Activated T-cell treated with anti-CD3 and anti-CD28 coated beads for 48 hours (primary cell): Measurements from ENCODE around the gene FRAT2.
"Not testable (repeated sequence)": the region's sequence is repeated elsewhere in the genome, so short reads cannot be mapped to it uniquely, and the experiment has no call there.

Source experiments
- DNase-seq: peaks from one replicate; pipeline ENCODE4 v3.0.0-alpha.2; 2020; ENCODE audit warnings: low read depth

The FRAT2 gene

DNA sequence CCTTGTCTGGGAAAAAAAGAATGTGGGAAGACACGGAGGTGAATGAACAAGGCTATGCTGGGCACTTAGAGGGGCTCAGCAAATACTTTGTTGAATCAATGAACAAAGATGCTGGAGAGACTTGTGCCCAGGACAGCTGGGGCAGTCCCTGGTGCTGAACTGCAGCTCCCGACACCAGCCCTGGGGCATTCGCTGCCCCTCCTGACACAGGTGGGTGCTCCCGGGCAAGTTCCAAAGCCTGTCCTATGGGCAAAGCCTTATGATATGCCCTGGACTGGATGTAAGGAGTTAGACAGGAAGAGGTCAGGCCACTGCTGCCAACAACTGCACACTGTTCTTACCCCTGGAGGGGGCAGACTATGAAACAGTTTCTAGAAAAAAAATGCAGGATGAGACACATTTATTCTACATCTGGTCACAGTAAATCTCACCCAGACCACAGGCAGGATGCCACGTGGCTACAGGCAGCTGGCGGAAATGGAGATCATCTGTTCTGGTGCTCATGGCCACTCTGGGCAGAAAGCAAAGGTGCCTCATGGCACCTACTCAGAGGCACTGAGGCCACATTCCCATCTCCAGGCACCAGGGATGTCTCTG lies 21.9 kb upstream of the FRAT2 start:
- no peak for DNase-seq

DNA sequence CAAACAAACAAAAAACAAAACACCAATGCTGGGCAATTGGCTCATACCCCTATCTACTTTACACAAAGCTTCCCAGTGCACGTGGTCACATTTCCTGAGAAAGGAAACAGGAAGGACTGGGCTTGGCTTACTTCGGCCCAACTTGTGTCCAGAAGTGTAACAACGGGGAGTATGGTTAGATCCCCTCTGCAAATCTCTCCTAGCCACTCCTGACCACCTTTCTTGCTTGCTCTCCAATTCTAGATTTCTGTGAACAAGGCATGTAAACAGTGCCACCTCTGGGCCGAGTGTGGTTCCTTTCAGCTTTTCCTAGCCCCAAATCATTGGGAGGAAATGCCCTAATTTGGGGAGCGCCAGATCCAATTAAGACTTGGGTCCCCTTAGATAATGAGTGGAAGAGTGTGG lies 21.0 kb upstream of the FRAT2 start:
- no peak for DNase-seq

DNA sequence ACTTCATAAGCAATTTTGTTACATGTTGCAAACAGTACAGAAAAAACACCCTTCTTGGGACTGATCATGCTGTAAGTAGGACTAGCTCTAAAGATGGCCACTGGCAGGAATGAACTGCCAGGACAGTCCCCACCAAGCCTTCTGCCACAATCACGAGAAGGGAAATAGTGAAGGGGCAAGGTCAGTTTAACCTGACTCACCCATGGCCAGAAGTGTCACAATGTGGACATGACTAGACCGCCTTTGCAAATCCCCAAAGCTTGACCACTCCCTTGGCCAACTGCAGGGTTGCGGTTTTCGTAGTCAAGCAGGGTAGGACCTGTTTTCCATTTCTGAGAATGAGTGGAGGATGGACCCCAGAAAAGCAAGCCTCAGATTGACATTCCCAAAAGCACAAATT lies 19.4 kb upstream of the FRAT2 start:
- no peak for DNase-seq

DNA sequence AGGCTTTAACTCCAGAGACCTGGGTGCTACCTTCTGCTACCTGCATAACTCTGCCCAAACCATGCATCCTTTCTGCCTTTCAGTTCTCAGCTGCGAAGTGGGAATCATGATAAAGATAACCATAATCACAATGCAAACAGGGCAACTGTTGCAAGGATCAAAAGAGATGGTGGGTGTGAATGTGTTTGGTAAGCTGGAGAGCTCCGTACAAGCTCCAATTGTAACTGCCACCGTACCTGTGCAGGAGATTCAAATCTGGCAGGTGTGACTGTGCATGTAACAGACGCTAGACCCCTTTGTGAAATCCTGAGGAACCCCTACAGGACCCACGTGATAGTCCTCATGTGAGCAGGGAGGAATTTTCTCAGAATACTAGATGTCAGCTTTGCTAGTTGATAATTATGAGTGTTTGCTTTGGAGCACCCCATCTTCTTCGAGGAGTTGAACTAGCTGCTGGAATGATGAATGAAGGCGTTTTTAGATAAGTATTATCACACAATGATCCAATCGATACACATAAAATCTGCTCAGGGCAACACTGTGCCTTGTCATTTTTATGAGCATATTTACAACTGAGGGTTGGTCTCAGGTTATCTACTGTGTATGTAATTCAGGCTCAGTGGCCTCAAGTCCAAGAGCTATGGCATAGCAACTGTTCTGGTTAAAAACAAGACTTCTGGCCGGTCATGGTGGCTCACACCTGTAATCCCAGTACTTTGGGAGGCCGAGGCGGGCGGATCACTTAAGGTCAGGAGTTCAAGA lies 15.4 kb upstream of the FRAT2 start:
- no peak for DNase-seq

DNA sequence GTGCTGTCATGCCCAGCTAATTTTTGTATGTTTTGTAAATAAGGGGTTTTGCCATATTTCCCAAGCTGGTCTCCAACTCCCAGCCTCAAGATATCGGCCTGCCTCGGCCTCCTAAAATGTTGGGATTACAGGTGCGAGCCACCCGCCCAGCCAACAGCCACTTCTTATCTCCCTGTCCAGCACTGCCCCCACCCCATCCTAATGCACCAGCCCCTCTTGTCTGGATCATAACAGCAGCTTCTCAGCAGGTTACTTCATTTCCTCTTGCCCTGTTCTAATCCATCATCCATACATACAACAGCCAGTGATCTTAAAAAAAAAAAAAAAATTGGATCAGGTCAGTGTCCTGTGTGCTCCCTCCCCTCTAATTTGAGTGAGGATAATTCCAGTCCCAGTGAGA lies 12.8 kb upstream of the FRAT2 start:
- no peak for DNase-seq

DNA sequence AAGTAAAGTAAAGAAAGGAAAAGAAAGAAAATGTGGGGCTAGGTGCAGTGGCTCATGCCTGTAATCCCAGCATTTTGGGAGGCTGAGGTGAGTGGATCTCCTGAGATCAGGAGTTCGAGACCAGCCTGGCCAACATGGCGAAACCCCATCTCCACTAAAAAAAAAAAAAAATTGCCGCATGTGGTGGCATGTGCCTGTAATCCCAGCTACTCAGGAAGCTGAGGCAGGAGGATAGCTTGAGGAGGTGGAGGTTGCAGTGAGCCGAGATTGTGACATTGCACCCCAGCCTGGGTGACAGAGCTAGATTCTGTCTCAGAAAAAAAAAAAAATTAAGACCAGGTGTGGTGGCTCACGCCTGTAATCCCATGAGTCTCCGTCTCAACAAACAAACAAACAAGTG lies 9.1 kb upstream of the FRAT2 start:
- DNase-seq: not testable (repeated sequence)

DNA sequence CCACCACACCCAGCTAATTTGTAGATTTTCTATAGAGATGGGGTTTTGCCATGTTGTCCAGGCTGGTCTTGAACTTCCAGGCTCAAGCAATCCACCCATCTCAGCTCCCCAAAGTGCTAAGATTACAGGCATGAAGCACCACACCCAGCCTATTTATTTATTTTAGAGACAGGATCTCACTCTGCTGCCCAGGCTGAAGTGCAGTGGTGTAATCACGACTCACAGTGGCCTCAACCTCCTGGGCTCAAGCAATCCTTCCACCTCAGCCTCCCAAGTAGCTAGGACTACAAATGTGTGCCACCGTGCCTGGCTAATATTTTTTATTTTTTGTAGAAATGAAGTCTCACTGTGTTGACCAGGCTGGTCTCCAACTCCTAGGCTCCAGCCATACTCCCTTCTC lies 6.9 kb upstream of the FRAT2 start:
- no peak for DNase-seq

DNA sequence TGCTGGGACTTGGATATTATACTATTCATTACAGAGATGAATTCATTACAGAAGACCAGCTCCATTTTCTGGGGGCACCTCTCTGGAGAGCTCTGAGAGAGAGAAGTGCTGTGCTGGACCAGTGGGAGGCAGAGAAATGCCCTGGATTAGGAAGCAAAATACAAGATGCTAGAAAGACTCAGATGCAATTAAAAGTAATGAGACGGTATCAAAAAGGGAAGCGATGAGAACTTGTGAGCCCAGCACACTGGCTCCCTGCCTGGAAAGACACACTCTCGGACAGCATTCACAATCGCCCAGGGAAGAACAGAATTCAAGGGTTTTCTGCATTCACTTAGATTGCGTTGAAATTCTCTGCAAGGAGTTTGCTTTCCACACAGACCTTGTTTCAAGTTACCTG lies 3.5 kb upstream of the FRAT2 start:
- DNase-seq: no peak

DNA sequence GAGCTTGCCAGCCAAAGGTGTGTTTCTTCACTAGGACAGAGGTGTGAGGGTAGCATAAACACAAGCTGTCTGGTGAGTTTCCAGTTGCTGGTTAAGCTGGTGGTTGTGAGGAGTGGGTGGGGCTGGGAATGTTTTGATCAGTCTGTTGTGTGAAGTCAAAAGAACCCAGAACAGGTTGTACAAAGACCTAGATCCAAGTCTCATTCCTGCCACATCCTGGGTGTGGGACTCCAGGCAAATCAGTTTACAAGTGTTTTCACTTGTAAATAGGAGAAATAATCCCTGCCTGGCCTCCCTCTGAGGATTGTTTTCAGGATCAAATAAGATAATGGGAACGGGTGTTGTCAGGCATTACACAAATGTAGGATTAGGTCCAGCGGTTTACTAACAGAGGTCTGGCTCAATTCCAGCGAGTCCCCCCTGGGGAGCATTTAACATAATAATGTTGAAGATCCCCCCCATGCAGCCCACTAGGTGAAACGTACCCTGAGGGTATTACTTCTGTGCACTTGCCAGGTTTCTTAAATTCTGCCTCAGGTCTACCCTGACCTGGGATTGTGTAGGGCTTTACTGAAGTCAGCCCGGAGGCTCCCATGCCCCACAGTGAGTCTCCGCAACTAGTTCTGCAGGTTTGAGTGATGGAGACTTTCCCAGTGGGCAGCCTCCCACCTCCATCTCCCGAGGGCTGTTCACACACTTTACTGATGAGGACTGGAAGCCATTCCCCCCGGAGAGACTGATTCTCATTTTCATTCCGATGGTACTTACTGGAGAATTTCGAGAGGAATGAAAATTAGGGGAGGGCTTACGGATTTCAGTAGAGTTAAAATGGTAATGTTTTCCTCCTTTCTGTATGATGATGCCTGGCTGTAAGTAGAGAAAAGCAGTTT lies 2.7 kb upstream of the FRAT2 start:
- no peak for DNase-seq

DNA sequence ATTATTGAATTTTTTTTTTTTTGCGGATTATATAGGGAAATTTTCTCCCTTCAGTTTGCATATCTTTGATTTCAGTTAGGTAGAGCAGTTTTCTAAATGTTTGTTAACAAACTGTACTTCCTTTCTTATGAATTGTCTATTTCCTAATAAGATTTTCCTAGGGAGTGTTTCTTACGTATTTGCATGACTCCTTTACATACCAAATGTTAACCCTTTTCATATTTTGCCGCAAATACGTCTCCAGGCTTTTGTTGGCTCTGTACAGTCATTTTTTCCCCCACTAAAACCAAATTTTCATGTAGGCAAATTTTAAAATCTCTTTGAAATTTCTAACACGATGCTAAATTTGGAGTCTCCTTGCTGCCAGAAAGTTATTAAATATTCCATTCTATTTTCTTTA lies 1.9 kb upstream of the FRAT2 start:
- no peak for DNase-seq

DNA sequence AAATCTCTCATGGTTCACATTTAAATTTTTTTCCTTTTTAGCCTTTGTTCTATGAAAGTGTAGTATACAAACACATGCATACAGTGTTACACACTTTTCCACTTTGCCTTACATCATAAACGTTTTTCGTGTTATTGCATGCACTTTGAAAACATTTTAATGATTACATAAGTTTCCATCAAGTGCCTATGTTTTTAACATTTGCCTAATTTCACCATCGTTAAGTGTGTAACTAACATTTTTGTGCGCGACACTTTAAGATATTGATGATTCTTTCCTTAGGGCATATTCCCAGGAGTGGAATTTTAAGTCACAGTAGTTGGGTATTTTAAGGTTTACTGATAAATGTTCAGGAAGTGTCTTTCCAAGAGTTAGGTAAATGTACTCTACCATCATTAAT lies 1.5 kb upstream of the FRAT2 start:
- DNase-seq: no peak

DNA sequence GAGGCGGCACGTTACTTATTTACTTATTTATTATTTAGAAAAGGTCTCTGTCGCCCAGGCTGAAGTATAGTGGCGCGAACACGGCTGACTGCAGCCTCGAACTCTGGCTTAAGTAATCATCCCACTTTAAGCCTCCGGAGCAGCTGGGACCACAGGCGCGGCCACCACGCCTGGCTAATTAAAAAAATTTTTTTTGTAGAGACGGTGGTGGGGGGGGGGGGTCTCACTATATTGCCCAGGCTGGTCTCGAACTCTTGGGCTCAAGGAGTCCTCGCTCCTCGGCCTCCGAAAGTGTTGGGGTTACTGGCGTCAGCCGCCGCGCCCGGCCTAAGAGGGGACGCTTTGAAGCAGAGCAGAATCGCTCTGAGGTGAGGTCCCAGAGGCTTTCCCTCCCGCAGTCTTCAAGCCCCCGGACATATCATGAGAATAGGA lies 675 bp upstream of the FRAT2 start:
- DNase-seq: no peak

DNA sequence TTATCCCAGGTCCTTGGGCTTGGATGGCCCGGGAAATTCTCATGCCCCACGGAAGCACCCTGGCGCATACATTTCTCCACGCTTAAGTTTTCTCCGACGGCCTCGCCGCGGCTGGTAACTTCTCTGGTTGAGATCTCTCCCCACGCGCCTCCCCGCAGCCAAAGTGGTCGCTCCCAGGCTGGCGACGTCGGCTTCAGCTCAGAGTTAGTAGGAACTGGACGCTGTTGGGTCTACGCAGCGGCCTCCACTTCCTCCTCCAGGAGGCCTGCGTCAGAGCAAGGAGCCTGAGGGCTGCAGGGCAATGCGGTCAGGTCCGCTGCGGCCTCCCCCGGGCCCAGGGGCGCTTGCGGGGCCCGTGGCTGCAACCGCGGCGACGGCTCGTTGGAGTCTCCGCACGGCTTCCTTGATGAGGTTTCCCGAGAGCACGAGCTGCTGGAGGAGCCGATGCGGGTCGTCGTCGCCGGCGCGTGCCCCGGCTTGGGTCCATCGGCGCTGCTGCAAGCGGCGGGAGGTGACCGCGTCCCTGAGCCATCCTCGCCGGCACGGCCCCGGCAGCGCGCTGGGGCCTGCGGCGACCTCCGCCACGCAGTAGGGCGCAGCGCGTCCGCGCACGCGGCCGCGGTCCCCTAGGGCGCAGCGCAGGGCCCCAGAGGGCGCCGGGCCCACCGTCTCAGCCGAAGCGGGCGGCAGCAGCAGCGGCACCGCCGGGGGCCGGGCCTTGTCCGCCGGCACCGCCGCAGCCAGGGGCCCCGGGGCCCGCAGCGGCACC lies 744 bp downstream of the FRAT2 start:
- DNase-seq: peak; percentile 31

DNA sequence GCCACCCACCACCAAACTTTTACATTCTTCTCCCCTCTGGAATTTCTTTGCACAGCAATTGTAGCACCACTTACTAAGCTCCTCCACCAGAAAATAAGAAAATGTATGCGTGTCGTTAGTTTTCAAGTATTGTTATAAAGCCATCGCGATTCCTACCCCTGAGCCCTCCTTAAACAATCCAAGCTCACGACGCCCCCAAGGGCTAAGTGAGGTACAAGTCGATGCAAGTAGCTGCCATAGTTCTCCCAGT lies 1.3 kb downstream of the FRAT2 start:
- DNase-seq: no peak

DNA sequence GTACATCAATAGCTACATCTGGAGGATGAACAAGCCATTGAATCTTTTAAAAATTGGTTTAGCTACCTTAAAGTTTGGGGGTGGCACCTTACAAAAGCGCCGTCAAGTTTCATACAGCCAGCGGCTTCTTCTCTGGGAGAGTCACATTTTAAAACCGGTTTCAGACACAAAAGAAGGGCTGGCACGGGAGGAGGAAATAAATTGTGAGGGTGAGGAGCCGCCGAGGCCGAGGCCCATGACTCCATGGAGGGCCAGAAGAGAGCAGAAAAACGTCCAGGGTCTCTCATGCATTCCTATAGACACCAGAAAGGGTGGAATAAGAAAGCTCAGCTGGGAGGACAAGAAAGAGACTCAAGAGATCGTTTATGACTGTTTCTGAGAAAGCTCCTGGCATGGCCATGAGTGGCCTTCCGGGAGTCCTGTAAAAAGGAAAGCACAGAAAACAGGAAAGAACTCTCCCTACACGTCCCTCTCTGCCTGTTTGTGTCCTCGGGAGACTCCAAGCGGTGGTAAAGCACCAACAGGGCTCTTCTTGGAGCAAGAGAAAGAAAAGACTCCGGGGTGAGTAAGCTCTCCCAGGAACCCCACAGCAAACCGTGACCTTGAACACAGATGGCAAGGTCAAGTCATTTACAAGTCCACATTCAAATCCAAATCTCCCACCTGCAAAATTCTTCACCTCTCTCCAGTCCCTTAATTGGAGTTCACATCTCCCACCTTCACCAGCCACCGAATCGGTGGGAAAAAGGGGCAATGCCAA lies 1.8 kb downstream of the FRAT2 start:
- DNase-seq: no peak

DNA sequence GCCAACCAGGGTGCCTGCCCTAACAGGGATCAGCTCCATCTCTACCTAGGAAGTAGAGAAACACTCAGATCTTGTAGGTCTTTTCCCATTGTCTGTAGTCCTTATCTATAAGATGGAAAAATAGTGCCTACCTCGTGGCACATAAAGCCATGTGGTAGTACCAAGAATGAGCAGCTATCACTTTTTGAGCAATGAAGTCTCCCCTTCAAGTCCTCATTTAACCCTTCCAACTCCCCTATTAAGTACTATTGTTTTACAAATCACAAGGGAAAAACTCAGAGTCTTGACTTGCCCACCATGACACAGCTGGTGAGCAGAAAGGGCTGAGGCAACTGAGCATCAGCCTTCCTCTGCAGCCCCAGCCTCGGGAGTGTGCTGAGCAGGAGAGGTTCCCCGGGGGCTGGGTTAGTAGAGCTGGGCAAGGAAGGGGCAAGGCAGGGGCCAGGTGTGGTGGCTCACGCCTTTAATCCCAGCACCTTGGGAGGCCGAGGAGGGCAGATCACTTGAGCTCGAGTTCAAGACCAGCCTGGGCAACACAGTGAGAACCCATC lies 3.3 kb downstream of the FRAT2 start:
- no peak for DNase-seq

DNA sequence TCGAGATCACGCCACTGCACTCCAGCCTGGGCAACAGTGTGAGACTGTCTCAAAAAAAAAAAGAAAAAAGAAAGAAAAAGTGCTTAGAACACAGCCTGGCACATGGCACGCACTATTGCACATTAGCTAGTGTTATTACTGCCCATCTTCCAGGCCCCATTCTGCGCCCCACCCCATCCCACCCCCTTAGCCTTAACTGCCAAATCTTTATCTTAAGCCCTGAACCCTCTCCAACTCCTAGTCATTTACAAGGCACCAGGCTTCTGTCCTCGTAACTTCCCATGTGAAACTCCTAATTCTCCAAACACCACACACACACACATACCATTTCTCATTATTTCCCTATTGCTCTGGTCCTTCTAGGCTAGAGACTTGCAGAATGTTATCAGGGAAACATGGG lies 4.8 kb downstream of the FRAT2 start:
- DNase-seq: no peak

DNA sequence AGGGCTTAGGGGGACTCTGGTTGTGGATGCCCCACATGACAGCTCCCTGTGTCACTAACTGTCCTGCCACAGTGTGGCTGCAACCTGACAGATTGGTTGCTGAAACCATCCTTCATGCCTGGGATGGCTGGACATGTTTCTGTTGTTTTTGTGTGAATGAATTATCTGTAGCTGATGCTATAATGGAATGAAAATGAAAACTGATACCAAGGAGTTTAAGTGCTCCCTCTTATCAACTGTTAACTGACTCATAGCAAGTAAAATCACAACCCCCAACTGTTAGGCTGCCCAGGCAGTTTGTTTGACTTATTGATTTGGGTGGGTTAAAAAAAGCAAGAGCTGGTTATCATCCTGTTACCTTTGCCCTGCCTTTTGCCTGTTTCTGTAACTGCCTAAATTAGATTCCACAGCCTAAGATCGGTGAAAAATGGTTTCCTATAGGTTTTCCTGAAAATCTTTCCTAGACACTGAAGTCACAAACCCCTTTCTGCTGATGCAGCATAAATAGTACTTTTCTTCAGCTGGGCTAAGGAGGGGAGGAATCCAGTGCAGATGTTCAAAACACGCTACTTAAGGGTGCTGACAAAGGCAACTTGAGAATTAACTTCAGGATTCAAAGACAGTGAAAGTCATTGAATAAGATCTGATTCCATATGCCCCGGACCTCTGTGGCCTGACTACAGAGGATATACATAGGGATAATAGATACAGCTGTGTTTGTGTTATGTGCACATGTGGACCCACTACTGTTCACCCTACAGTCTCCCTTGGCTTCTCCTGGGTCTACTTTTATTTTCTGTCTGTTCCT lies 5.7 kb downstream of the FRAT2 start:
- DNase-seq: no peak

DNA sequence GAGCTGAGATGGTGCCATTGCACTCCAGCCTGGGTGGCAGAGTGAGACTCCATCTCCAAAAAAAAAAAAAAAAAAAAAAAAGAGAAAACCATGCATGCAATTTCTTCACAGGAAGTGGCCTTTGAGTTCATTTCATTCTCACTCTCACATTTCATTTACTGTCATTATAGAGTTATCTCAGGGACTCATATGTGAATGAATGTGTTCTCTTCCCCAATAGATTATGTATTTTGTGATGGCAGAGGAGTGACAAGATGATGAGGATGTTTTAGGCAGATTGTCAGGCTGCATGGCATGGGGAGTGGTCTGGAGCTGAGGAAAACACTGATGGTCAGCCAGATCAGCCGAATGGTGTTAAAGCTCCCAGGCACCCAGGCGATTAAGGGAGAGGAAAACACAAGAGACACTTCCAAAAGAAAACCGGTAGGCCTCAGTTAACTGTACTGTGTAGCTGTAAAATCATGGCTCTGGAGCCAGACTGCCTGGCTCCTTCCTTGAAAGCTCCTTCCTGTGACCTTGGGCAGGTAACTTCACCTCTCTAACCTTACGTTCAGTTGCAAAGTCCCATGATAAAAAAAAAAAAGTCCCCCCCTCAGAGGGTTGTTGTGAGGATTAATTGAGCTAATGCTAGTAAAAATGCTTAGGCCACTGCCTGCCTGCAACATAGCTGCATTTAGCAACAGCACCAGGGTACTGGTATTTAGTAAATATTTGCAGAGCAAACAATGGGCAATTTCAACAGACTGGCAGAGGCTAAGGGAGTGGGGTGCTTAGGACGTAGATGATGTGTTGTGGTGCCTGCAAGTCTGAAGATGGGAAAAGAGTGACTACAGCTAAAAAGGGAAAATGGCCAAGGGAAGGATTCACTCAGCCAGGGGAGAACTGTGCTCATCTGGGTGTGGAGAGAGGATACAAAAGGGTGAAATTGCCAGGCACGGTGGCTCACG lies 6.9 kb downstream of the FRAT2 start:
- DNase-seq: no peak

DNA sequence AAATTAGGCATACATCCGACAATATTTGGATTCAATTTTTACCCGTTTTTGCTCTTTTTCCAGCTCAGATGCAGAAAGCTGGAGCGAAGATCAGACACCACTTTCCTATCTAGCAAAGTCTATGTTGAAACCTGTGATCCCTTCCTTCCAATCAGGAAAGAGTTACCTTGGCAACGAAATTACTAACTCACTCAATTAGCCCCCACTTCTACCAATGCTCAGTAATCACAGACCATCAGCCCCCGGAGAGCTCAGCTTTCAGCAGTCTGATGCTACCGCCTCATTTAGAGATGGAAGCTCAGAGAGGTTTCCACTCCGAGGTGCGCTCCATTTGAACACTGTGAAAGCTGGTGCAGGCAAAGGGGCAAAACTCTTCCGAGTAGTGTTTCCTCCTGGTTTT lies 8.8 kb downstream of the FRAT2 start:
- DNase-seq: no peak
